ENCODE data around the gene PCSK1N. TPM values are rescaled to one million over a fixed set of nuclear protein-coding genes. Genes with fewer than 3 reads are reported as not detected.

PCSK1N gene
- total and polyA plus RNA-seq, 2 of the 13 experiments (the other 11 are each of a cell fraction or from before 2014, with no cell fraction given): 4.5 to 14.0 TPM

DNA sequence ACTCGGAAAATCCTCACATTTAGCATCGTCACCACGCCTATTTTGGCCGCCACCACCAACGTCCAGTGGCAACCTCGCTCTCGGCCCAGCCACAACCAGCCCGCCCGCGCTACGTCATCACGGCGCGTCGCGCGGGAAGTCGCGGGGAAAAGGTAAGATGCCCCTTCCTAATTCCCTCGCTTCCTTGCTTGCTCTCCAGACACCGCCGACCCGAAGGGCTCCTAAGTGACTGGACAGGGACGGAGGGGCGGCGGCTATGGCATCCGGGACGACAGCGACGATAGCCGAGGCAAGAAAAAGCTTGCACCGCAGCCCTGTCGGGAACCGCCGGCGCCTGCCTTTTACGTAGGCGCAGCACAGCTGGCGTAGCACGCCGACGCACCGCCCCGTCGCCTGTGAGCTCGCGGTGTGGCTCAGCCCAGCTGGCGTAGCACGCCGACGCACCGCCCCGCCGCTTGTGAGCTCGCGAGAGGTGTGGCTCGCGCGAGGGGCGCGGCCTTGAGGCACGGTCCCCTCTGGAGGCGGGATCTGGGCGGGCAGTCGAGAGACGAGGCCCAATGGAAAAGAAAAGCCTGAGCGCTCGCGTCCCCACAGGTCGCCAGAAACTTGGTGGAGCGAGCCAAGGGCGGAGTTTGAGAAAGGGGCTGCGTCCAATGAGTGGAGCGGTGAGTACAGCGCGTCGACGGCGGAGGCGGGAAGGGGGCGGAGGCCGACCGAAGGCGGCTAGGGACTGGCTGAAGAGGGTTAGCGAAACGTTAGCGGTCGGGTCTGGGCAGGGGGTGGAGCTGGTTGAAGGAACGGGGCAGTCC is 33.9 kb downstream of the PCSK1N start, which contains the start of gene HDAC6:
Gene HDAC6 (plus strand): TSS at position 788 of the 809 bp plus-strand sequence. CDS start 626 bp downstream, outside the sequence.
- H3K4me2 ChIP-seq (ENCODE audit: low read depth, low read length): peak within 1 kb of the TSS; percentile 81
- H4K20me1 ChIP-seq (ENCODE audit: insufficient read depth, low read length): no peaks in the 10 kb centered on the region
- no peak within 1 kb of the TSS for H2AFZ ChIP-seq (ENCODE audit: low read length)
- intact Hi-C loops (cut with micrococcal nuclease; ENCODE audit: unreplicated experiment) (no loop called here), in situ Hi-C loops (cut with HindIII; ENCODE audit: extremely low pct_ligation_motif_present, low pct_unique_long_range_greater_than_20kb) (no loop called here)
- no peaks in the 10 kb centered on the region; a peak in 1 of 5 replicates for H3K27me3 ChIP-seq (ENCODE audit: control insufficient read depth in 1 of 2, insufficient read depth in 2 of 2, low read length in 2 of 2)
- FAIRE-seq (peak; percentile 66), ATAC-seq (peak; percentile 91), DNase-seq (ENCODE audit: low spot score) (peak; percentile 95)
- BruUV-seq (replicated peaks): no TSS peak
- peaks cover 0 to 3% of the 10 kb centered on the region in 2 experiments; a peak in 2 of 5 replicates for H3K36me3 ChIP-seq (replicated peaks in 1 of 2; ENCODE audit: control insufficient read depth in 1 of 2, insufficient read depth in 2 of 2, low read length in 2 of 2)
- ChIA-PET CTCF (ENCODE audit: low intra/inter-chr PET ratio, low total read pairs) (no interaction called here), POLR2A (interaction anchor here (0.9 to 2.3 kb wide), 15 partner anchors 20 to 390 kb away, joined by 3 to 17 read pairs (median 6); partner anchors contain the start of genes OTUD5, PCSK1N, PQBP1 and SLC35A2)
- H3K79me2 ChIP-seq (ENCODE audit: insufficient read depth, low read length): no peaks in the 10 kb centered on the region
- peak within 1 kb of the TSS; percentile 88 for H3K9ac ChIP-seq (ENCODE audit: insufficient read depth, low read depth, low read length)
- peaks cover 38% of the 10 kb centered on the region for H3K4me1 ChIP-seq (ENCODE audit: insufficient read depth, low read length)
- H3K4me3 ChIP-seq (replicated peaks in 1 of 3; ENCODE audit: insufficient read depth in 1 of 3, low read depth in 2 of 3, low read length in 3 of 3): peak within 1 kb of the TSS; percentile 80 to 84 (median 81)
- 0% methylated on average over 2 of the region's 89 CpGs for WGBS (ENCODE audit: low lambda C conversion rate)
- no peaks in the 10 kb centered on the region for H3K9me3 ChIP-seq (ENCODE audit: low read length)
- peak within 1 kb of the TSS; percentile 98 for H3K27ac ChIP-seq (ENCODE audit: extremely low read length, insufficient read depth, low read length)
- TF ChIP-seq, protein P1, sequence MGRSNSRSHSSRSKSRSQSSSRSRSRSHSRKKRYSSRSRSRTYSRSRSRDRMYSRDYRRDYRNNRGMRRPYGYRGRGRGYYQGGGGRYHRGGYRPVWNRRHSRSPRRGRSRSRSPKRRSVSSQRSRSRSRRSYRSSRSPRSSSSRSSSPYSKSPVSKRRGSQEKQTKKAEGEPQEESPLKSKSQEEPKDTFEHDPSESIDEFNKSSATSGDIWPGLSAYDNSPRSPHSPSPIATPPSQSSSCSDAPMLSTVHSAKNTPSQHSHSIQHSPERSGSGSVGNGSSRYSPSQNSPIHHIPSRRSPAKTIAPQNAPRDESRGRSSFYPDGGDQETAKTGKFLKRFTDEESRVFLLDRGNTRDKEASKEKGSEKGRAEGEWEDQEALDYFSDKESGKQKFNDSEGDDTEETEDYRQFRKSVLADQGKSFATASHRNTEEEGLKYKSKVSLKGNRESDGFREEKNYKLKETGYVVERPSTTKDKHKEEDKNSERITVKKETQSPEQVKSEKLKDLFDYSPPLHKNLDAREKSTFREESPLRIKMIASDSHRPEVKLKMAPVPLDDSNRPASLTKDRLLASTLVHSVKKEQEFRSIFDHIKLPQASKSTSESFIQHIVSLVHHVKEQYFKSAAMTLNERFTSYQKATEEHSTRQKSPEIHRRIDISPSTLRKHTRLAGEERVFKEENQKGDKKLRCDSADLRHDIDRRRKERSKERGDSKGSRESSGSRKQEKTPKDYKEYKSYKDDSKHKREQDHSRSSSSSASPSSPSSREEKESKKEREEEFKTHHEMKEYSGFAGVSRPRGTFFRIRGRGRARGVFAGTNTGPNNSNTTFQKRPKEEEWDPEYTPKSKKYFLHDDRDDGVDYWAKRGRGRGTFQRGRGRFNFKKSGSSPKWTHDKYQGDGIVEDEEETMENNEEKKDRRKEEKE (IDR thresholded peaks at IDR 0.05): no peak
- TF ChIP-seq, protein P2, sequence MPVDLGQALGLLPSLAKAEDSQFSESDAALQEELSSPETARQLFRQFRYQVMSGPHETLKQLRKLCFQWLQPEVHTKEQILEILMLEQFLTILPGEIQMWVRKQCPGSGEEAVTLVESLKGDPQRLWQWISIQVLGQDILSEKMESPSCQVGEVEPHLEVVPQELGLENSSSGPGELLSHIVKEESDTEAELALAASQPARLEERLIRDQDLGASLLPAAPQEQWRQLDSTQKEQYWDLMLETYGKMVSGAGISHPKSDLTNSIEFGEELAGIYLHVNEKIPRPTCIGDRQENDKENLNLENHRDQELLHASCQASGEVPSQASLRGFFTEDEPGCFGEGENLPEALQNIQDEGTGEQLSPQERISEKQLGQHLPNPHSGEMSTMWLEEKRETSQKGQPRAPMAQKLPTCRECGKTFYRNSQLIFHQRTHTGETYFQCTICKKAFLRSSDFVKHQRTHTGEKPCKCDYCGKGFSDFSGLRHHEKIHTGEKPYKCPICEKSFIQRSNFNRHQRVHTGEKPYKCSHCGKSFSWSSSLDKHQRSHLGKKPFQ (CRISPR knock-in tag; IDR thresholded peaks at IDR 0.05; ENCODE audit: insufficient replicate concordance): no peak
- TF ChIP-seq, protein P3, sequence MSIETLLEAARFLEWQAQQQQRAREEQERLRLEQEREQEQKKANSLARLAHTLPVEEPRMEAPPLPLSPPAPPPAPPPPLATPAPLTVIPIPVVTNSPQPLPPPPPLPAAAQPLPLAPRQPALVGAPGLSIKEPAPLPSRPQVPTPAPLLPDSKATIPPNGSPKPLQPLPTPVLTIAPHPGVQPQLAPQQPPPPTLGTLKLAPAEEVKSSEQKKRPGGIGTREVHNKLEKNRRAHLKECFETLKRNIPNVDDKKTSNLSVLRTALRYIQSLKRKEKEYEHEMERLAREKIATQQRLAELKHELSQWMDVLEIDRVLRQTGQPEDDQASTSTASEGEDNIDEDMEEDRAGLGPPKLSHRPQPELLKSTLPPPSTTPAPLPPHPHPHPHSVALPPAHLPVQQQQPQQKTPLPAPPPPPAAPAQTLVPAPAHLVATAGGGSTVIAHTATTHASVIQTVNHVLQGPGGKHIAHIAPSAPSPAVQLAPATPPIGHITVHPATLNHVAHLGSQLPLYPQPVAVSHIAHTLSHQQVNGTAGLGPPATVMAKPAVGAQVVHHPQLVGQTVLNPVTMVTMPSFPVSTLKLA (IDR thresholded peaks at IDR 0.05): no peak
- TF ChIP-seq MED1 (CRISPR knock-in tag; IDR thresholded peaks at IDR 0.05) (0 out of 2 replicates have a peak, but pooled peaks have one; percentile 34), MLLT10 (CRISPR knock-in tag; IDR thresholded peaks at IDR 0.05) (no peak), ATF7 (IDR thresholded peaks at IDR 0.05) (no peak), ATF7 (CRISPR knock-in tag; IDR thresholded peaks at IDR 0.05) (no peak), JUND (CRISPR knock-in tag; IDR thresholded peaks at IDR 0.05) (no peak), ZFP37 (CRISPR knock-in tag; IDR thresholded peaks at IDR 0.05; ENCODE audit: borderline replicate concordance) (no peak), FOSL2 (CRISPR knock-in tag; IDR thresholded peaks at IDR 0.05) (no peak), ZNF737 (CRISPR knock-in tag; IDR thresholded peaks at IDR 0.05; ENCODE audit: borderline replicate concordance) (no peak), POLR2AphosphoS5 (IDR thresholded peaks at IDR 0.05; ENCODE audit: low read depth, low read length) (peak; percentile 44; the same call in 1 of the 2 replicates), MXI1 (IDR thresholded peaks at IDR 0.05; ENCODE audit: borderline replicate concordance, low read depth, low read length) (no peak; the same call in 2 of the 3 replicates), PHF8 (CRISPR knock-in tag; IDR thresholded peaks at IDR 0.05) (peak; percentile 49)
- TF ChIP-seq, protein P4, sequence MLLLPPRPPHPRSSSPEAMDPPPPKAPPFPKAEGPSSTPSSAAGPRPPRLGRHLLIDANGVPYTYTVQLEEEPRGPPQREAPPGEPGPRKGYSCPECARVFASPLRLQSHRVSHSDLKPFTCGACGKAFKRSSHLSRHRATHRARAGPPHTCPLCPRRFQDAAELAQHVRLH (CRISPR knock-in tag; IDR thresholded peaks at IDR 0.05; ENCODE audit: borderline replicate concordance, low read depth): peak; percentile 24; the same call in 1 of the 2 replicates
- TF ChIP-seq, protein P5, sequence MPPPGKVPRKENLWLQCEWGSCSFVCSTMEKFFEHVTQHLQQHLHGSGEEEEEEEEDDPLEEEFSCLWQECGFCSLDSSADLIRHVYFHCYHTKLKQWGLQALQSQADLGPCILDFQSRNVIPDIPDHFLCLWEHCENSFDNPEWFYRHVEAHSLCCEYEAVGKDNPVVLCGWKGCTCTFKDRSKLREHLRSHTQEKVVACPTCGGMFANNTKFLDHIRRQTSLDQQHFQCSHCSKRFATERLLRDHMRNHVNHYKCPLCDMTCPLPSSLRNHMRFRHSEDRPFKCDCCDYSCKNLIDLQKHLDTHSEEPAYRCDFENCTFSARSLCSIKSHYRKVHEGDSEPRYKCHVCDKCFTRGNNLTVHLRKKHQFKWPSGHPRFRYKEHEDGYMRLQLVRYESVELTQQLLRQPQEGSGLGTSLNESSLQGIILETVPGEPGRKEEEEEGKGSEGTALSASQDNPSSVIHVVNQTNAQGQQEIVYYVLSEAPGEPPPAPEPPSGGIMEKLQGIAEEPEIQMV (CRISPR knock-in tag; IDR thresholded peaks at IDR 0.05; ENCODE audit: low read depth): no peak
